Activated naive CD4-positive, alpha-beta T cell treated with anti-CD3 and anti-CD28 coated beads, Interleukin-2, amount 50 U/mL, for 72 hours (primary cell): ENCODE measurements around the gene KAT5. TPM values are rescaled to one million over a fixed set of nuclear protein-coding genes. Genes with fewer than 3 reads are reported as not detected.
"Not testable (repeated sequence)": the region's sequence is repeated elsewhere in the genome, so short reads cannot be mapped to it uniquely, and the experiment has no call there.

ENCODE experiments used
- ATAC-seq, 2 donors: fragments of 150-1000 bp; cut with Tn5 transposase; 2 replicates each; pipeline ENCODE4 v1.10.0; 2021; ENCODE audit warnings: mild to moderate bottlenecking in 2 of 2, moderate library complexity in 2 of 2
- DNase-seq, 2 donors: peaks; one replicate each; pipeline ENCODE4 v3.0.0; 2021 to 2022; ENCODE audit warnings: low spot score in 2 of 2
- H3K27ac Mint-ChIP-seq, 2 donors: one replicate each; pipeline ENCODE4 v1.8.0; 2022; ENCODE audit warnings: mild to moderate bottlenecking in 2 of 2, mixed read lengths in 2 of 2
- H3K36me3 Mint-ChIP-seq, 2 donors: one replicate each; pipeline ENCODE4 v1.8.0; 2022; ENCODE audit warnings: mixed read lengths in 2 of 2
- H3K9me3 Mint-ChIP-seq, 2 donors: one replicate each; pipeline ENCODE4 v1.8.0; 2022; ENCODE audit warnings: mixed read lengths in 2 of 2
- total RNA-seq, 2 donors: library from RNA; stranded (reverse); gene quantifications; one replicate each; pipeline ENCODE4 v1.2.3, GENCODE V29; 2022

KAT5 gene
- total RNA-seq, 2 donors from 2014 or later = 61.4 to 106 TPM

GRCh38 chr11:65701686-65702085, 10.4 kb upstream of the KAT5 start:
- Mint-ChIP-seq H3K27ac (no peak overlapping the region), H3K36me3 (no peaks in the 10 kb centered on the region), H3K9me3 (no peaks in the 10 kb centered on the region)
- DNase-seq (no peak), ATAC-seq (no peak)

GRCh38 chr11:65703846-65704245, 8.2 kb upstream of the KAT5 start:
- Mint-ChIP-seq H3K9me3 (no peaks in the 10 kb centered on the region), H3K36me3 (no peaks in the 10 kb centered on the region), H3K27ac (no peak overlapping the region)
- DNase-seq (no peak), ATAC-seq (no peak)

- not testable (repeated sequence) for H3K27ac Mint-ChIP-seq, H3K9me3 Mint-ChIP-seq, H3K36me3 Mint-ChIP-seq
- DNase-seq (peak; percentile 73 to 86), ATAC-seq (peak; percentile 53 to 54)
Observed at GRCh38 chr11:65706303-65706763, 5.7 kb upstream of the KAT5 start.

GRCh38 chr11:65707002-65707401, 5.0 kb upstream of the KAT5 start:
- not testable (repeated sequence) for H3K36me3 Mint-ChIP-seq, H3K27ac Mint-ChIP-seq, ATAC-seq, H3K9me3 Mint-ChIP-seq, DNase-seq

GRCh38 chr11:65708451-65708850, 3.6 kb upstream of the KAT5 start:
- no peak overlapping the region for H3K27ac Mint-ChIP-seq
- DNase-seq (no peak), ATAC-seq (no peak)
- H3K9me3 Mint-ChIP-seq = no peaks in the 10 kb centered on the region
- peaks cover 1 to 8% of the 10 kb centered on the region in 2 donors for H3K36me3 Mint-ChIP-seq

GRCh38 chr11:65709661-65710060, 2.4 kb upstream of the KAT5 start:
- Mint-ChIP-seq H3K9me3 (no peaks in the 10 kb centered on the region), H3K27ac (no peak overlapping the region), H3K36me3 (peaks cover 10 to 16% of the 10 kb centered on the region in 2 donors)
- ATAC-seq = no peak
- DNase-seq = no peak

- H3K27ac Mint-ChIP-seq = no peak overlapping the region
Observed at GRCh38 chr11:65710421-65710820, 1.6 kb upstream of the KAT5 start.

GRCh38 chr11:65712633-65713076, 603 bp downstream of the KAT5 start:
- no peak for DNase-seq
- ATAC-seq = no peak
- Mint-ChIP-seq H3K27ac (peak overlapping the region; percentile 99 to 100), H3K9me3 (no peaks in the 10 kb centered on the region), H3K36me3 (peaks cover 23 to 24% of the 10 kb centered on the region in 2 donors)

More at GRCh38 chr11:65710421-65710820, 1.6 kb upstream of the KAT5 start:
- Mint-ChIP-seq H3K36me3 (peaks cover 17 to 24% of the 10 kb centered on the region in 2 donors), H3K9me3 (no peaks in the 10 kb centered on the region)
- ATAC-seq (no peak), DNase-seq (no peak)

GRCh38 chr11:65713212-65713969, 1.3 kb downstream of the KAT5 start:
- DNase-seq = no peak
- H3K36me3 Mint-ChIP-seq = peaks cover 24 to 25% of the 10 kb centered on the region in 2 donors
- no peaks in the 10 kb centered on the region for H3K9me3 Mint-ChIP-seq
- peak overlapping the region; percentile 75 to 100 for H3K27ac Mint-ChIP-seq
- ATAC-seq = no peak

- H3K9me3 Mint-ChIP-seq = no peaks in the 10 kb centered on the region
- ATAC-seq (no peak), DNase-seq (no peak)
- peaks cover 33 to 36% of the 10 kb centered on the region in 2 donors for H3K36me3 Mint-ChIP-seq
- peak overlapping the region; percentile 77 to 86 for H3K27ac Mint-ChIP-seq
Observed at GRCh38 chr11:65714433-65714832, 2.4 kb downstream of the KAT5 start.

- H3K27ac Mint-ChIP-seq = peak overlapping the region; percentile 15 to 57
- DNase-seq = no peak
- no peaks in the 10 kb centered on the region for H3K9me3 Mint-ChIP-seq
- H3K36me3 Mint-ChIP-seq = peaks cover 44 to 45% of the 10 kb centered on the region in 2 donors
- no peak for ATAC-seq
Observed at GRCh38 chr11:65716302-65716701, 4.2 kb downstream of the KAT5 start.

- H3K36me3 Mint-ChIP-seq = peaks cover 44 to 45% of the 10 kb centered on the region in 2 donors
- no peaks in the 10 kb centered on the region for H3K9me3 Mint-ChIP-seq
- ATAC-seq (no peak), DNase-seq (no peak)
- peak overlapping the region; percentile 22 to 57 for H3K27ac Mint-ChIP-seq
Observed at GRCh38 chr11:65716774-65717405, 4.8 kb downstream of the KAT5 start.

- ATAC-seq = no peak
- no peaks in the 10 kb centered on the region for H3K9me3 Mint-ChIP-seq
- peak overlapping the region; percentile 83 to 88 for H3K27ac Mint-ChIP-seq
- H3K36me3 Mint-ChIP-seq = peaks cover 38 to 45% of the 10 kb centered on the region in 2 donors
- no peak for DNase-seq
Observed at GRCh38 chr11:65717906-65718305, 5.9 kb downstream of the KAT5 start.

GRCh38 chr11:65718531-65718930, 6.5 kb downstream of the KAT5 start:
- peaks cover 35 to 44% of the 10 kb centered on the region in 2 donors for H3K36me3 Mint-ChIP-seq
- H3K27ac Mint-ChIP-seq = peak overlapping the region; percentile 83 to 88
- ATAC-seq (no peak), DNase-seq (no peak)
- H3K9me3 Mint-ChIP-seq = no peaks in the 10 kb centered on the region

GRCh38 chr11:65718964-65719492, 7.0 kb downstream of the KAT5 start:
- no peaks in the 10 kb centered on the region for H3K9me3 Mint-ChIP-seq
- no peak for DNase-seq
- peaks cover 32 to 39% of the 10 kb centered on the region in 2 donors for H3K36me3 Mint-ChIP-seq
- peak overlapping the region; percentile 83 to 88 for H3K27ac Mint-ChIP-seq
- no peak for ATAC-seq

- H3K27ac Mint-ChIP-seq = peak overlapping the region; percentile 88 to 92
- ATAC-seq = peak; percentile 19 to 35
Observed at GRCh38 chr11:65719871-65720210, 7.8 kb downstream of the KAT5 start.

GRCh38 chr11:65720211-65720934, 8.3 kb downstream of the KAT5 start, which contains the start of gene RNASEH2C:
TSS of gene RNASEH2C (minus strand) at chr11:65720798. CDS start at chr11:65720758, 40 bp downstream.
- Mint-ChIP-seq H3K36me3 (peaks cover 20 to 28% of the 10 kb centered on the region in 2 donors), H3K27ac (peak within 1 kb of the TSS; percentile 88 to 92), H3K9me3 (no peaks in the 10 kb centered on the region)
- ATAC-seq (peak; percentile 86 to 93), DNase-seq (peak; percentile 79 to 81)

More at GRCh38 chr11:65719871-65720210, 7.8 kb downstream of the KAT5 start:
- Mint-ChIP-seq H3K9me3 (no peaks in the 10 kb centered on the region), H3K36me3 (peaks cover 26 to 34% of the 10 kb centered on the region in 2 donors)
- DNase-seq = peak in 1 of 2 donors; percentile 33
